NT2/D1 (cell line): ENCODE measurements around the gene TMEM259.
"Not testable (repeated sequence)": the region's sequence is repeated elsewhere in the genome, so short reads cannot be mapped to it uniquely, and the experiment has no call there.

Experiments
- YY1 ChIP-seq: IDR thresholded peaks from 2 replicates; pipeline ENCODE4 v1.6.1; 2011; ENCODE audit not compliant: insufficient read length, insufficient read depth
- ZNF274 ChIP-seq: IDR thresholded peaks from 2 replicates; pipeline ENCODE4 v1.6.1; 2011; ENCODE audit warnings: mild to moderate bottlenecking, low read depth, low read length

GRCh38 chr19:1025080-1025479 lies 4.2 kb upstream of the TMEM259 start:
- not testable (repeated sequence) for TF ChIP-seq ZNF274, YY1
